ENCODE measurements around the gene MAF. TPM values are rescaled to one million over a fixed set of nuclear protein-coding genes. Genes with fewer than 3 reads are reported as not detected.

The MAF gene
- total RNA-seq, 4 donors from 2014 or later, result 11.0 to 92.6 (median 26.3) TPM

GRCh38 chr16:79601931-79602627 lies 1.5 kb upstream of the MAF start:
- intact Hi-C loops (cut with DNase I; ENCODE audit: low total_unique reads), result no loop called here
- H3K4me1 ChIP-seq, result no peaks in the 10 kb centered on the region
- TF ChIP-seq POLR2A (IDR thresholded peaks at IDR 0.05) (no peak), CTCF (IDR thresholded peaks at IDR 0.05) (peak; percentile 71 to 80 (median 74))

GRCh38 chr16:79601092-79601930 lies 774 bp upstream of the MAF start:
- Histone ChIP-seq H3K4me3 (peak overlapping the region; percentile 82 to 90), H3K36me3 (no peaks in the 10 kb centered on the region), H3K9me3 (no peaks in the 10 kb centered on the region), H3K4me1 (no peaks in the 10 kb centered on the region), H3K27ac (peak overlapping the region; percentile 98 to 99), H3K27me3 (no peaks in the 10 kb centered on the region)
- DNase-seq, result peak; percentile 62 to 66
- TF ChIP-seq CTCF (IDR thresholded peaks at IDR 0.05), result no peak
- TF ChIP-seq POLR2A (IDR thresholded peaks at IDR 0.05), result no peak
- intact Hi-C loops (cut with DNase I; ENCODE audit: low total_unique reads), result no loop called here

More at GRCh38 chr16:79601931-79602627, 1.5 kb upstream of the MAF start:
- Histone ChIP-seq H3K4me3 (peak overlapping the region; percentile 82 to 90), H3K27me3 (no peaks in the 10 kb centered on the region), H3K9me3 (no peaks in the 10 kb centered on the region), H3K36me3 (no peaks in the 10 kb centered on the region), H3K27ac (peak overlapping the region; percentile 98 to 99)
- DNase-seq, result peak; percentile 85 to 86

GRCh38 chr16:79599837-79600637 lies 500 bp downstream of the MAF start:
- Histone ChIP-seq H3K9me3 (no peaks in the 10 kb centered on the region), H3K27ac (peak overlapping the region; percentile 98 to 99), H3K4me1 (no peaks in the 10 kb centered on the region), H3K27me3 (no peaks in the 10 kb centered on the region), H3K36me3 (no peaks in the 10 kb centered on the region), H3K4me3 (peak overlapping the region; percentile 82 to 90)
- TF ChIP-seq POLR2A (IDR thresholded peaks at IDR 0.05) (peak in 1 of 2 donors; percentile 34), CTCF (IDR thresholded peaks at IDR 0.05) (no peak)
- intact Hi-C loops (cut with DNase I; ENCODE audit: low total_unique reads), result no loop called here
- peak; percentile 69 to 72 for DNase-seq

- TF ChIP-seq POLR2A (IDR thresholded peaks at IDR 0.05), result no peak
- TF ChIP-seq CTCF (IDR thresholded peaks at IDR 0.05), result no peak
- Histone ChIP-seq H3K27ac (peak overlapping the region; percentile 98 to 99), H3K9me3 (no peaks in the 10 kb centered on the region), H3K4me1 (peaks cover 0 to 4% of the 10 kb centered on the region in 2 donors), H3K27me3 (no peaks in the 10 kb centered on the region), H3K4me3 (peak overlapping the region; percentile 82 to 90), H3K36me3 (no peaks in the 10 kb centered on the region)
- intact Hi-C loops (cut with DNase I; ENCODE audit: low total_unique reads), result no loop called here
- peak in 1 of 2 donors; percentile 41 for DNase-seq
These were observed 1.2 kb downstream of the MAF start for GRCh38 chr16:79599256-79599836.
